ENCODE results near the gene ECHDC1.

The ECHDC1 gene

DNA sequence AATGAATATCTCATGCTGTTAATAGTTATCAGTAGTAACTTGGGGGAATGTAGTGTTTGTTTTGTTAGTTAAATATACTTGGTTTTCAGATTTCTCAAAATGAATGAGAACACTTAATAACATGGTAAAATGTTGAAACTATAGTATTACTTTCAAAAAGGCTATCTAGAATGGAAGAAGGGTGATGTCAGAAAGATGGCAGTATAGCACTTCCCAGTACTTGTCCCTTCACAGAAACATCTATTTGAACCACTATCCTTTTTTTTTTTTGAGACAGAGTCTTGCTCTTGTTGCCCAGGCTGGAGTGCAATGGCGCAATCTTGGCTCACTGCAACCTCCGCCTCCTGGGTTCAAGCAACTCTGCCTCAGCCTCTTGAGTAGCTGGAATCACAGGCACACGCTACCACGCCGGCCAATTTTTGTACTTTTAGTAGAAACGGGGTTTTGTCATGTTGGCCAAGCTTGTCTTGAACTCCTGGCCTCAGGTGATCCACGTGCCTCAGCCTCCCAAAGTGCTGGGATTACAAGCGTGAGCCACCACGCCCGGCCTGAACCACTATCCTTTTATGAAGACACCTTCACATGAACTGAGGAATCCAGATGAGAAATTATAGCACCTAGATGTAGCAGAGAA lies 4.7 kb upstream of the ECHDC1 start:
- Histone ChIP-seq H3K4me1 (peaks cover 0 to 5% (median 2%) of the 10 kb centered on the region in 4 donors), H3K9me3 (peaks cover 0 to 18% (median 14%) of the 10 kb centered on the region in 3 donors), H3K27me3 (no peaks in the 10 kb centered on the region), H3K27ac (no peak overlapping the region), H3K4me3 (no peak overlapping the region), H3K36me3 (no peaks in the 10 kb centered on the region)
- no peak for DNase-seq
- intact Hi-C loops (cut with DNase I; ENCODE audit: low total_unique reads): no loop called here
- TF ChIP-seq CTCF (IDR thresholded peaks at IDR 0.05): no peak

GRCh38 chr6:127347178-127347577 lies 3.8 kb upstream of the ECHDC1 start:
- no peak for DNase-seq
- Histone ChIP-seq H3K27me3 (no peaks in the 10 kb centered on the region), H3K36me3 (no peaks in the 10 kb centered on the region), H3K4me1 (peaks cover 0 to 9% (median 4%) of the 10 kb centered on the region in 4 donors), H3K4me3 (no peak overlapping the region), H3K27ac (no peak overlapping the region), H3K9me3 (peaks cover 0 to 14% (median 13%) of the 10 kb centered on the region in 3 donors)
- TF ChIP-seq CTCF (IDR thresholded peaks at IDR 0.05): no peak
- intact Hi-C loops (cut with DNase I; ENCODE audit: low total_unique reads): no loop called here

DNA sequence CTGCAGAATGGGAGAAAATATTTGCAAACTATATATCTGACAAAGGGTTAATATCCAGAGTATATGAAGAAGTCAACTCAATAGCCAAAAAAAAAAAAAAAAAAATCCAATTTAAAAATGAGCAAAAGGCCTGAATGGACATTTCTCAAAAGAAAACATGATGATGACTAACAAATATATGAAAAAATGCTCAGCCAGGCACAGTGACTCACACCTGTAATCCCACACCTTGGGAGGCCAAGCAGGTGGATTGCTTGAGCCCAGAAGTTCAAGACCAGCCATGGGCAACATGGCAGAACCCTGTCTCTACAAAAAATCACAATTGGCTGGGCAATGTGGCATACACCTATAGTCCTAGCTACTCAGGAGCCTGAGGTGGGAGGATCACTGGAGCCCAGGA lies 2.1 kb upstream of the ECHDC1 start:
- Histone ChIP-seq H3K4me1 (peaks cover 0 to 25% (median 11%) of the 10 kb centered on the region in 4 donors), H3K27me3 (no peaks in the 10 kb centered on the region), H3K4me3 (no peak overlapping the region), H3K36me3 (no peaks in the 10 kb centered on the region), H3K9me3 (peaks cover 0 to 13% (median 7%) of the 10 kb centered on the region in 3 donors), H3K27ac (no peak overlapping the region)
- no peak for DNase-seq
- intact Hi-C loops (cut with DNase I; ENCODE audit: low total_unique reads): no loop called here
- TF ChIP-seq CTCF (IDR thresholded peaks at IDR 0.05): no peak

GRCh38 chr6:127343809-127344659 lies 625 bp upstream of the ECHDC1 start:
- no peaks in the 10 kb centered on the region for H3K9me3 ChIP-seq
- H3K4me3 ChIP-seq: peak overlapping the region; percentile 60 to 72
- H3K36me3 ChIP-seq: no peaks in the 10 kb centered on the region
- H3K27ac ChIP-seq: peak overlapping the region; percentile 69 to 77
- no peaks in the 10 kb centered on the region for H3K27me3 ChIP-seq
- no peak for DNase-seq
- peaks cover 0 to 34% (median 14%) of the 10 kb centered on the region in 4 donors for H3K4me1 ChIP-seq
- no peak for TF ChIP-seq CTCF (IDR thresholded peaks at IDR 0.05)
- intact Hi-C loops (cut with DNase I; ENCODE audit: low total_unique reads): no loop called here

DNA sequence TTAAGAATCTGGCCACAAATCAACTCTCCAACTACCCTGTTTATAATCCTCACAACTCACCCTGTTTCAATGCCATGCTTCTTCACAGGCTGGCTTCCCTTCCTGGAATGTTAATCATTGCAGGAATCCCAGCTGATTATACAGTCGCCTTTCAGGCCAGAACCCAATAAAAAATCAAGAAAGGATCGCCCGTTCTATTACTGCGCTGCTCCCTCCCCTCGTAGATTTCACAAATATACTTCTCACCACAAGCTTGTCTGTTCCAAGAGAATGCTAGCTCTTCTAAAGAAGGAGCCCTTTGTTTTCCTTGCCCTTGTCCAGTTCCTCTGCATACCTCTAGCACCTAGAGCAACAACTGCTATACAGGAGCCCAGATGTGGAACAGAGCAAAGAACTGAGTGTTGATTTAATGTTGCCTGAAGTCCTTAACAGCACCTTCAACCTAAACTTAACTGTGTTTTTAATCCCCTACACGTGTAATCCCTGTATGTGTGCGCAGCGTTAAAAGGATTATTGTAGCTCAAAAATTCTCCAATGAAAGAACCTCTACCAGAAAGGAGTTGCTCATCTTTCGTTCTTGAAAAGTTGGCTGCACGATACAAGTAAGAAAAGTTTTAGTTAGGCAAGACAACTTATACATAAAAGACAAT lies 988 bp downstream of the ECHDC1 start:
- peak overlapping the region; percentile 69 to 77 for H3K27ac ChIP-seq
- no peak for TF ChIP-seq CTCF (IDR thresholded peaks at IDR 0.05)
- DNase-seq: no peak
- H3K27me3 ChIP-seq: no peaks in the 10 kb centered on the region
- H3K4me3 ChIP-seq: peak overlapping the region; percentile 60 to 72
- intact Hi-C loops (cut with DNase I; ENCODE audit: low total_unique reads): no loop called here
- H3K4me1 ChIP-seq: peaks cover 0 to 34% (median 14%) of the 10 kb centered on the region in 4 donors
- no peaks in the 10 kb centered on the region for H3K9me3 ChIP-seq
- H3K36me3 ChIP-seq: no peaks in the 10 kb centered on the region

Data from tibial artery (tissue), 4 donors.